A549 treated with RU486 at 1 μM for 4 hours (cell line): ENCODE results near the gene MYO7A. TPM values are rescaled to one million over a fixed set of nuclear protein-coding genes. Genes with fewer than 3 reads are reported as not detected.

Experiments used
- total RNA-seq: library from RNA; stranded (reverse); fragments of 200-300 nt; extraction: Qiagen RNA extraction; gene quantifications from 5 replicates; pipeline ENCODE4 v1.2.3, GENCODE V29; 2022; ENCODE audit warnings: low read depth

MYO7A gene
- total RNA-seq, result 1.1 to 1.4 TPM (median 1.2 TPM) in 5 replicates

DNA sequence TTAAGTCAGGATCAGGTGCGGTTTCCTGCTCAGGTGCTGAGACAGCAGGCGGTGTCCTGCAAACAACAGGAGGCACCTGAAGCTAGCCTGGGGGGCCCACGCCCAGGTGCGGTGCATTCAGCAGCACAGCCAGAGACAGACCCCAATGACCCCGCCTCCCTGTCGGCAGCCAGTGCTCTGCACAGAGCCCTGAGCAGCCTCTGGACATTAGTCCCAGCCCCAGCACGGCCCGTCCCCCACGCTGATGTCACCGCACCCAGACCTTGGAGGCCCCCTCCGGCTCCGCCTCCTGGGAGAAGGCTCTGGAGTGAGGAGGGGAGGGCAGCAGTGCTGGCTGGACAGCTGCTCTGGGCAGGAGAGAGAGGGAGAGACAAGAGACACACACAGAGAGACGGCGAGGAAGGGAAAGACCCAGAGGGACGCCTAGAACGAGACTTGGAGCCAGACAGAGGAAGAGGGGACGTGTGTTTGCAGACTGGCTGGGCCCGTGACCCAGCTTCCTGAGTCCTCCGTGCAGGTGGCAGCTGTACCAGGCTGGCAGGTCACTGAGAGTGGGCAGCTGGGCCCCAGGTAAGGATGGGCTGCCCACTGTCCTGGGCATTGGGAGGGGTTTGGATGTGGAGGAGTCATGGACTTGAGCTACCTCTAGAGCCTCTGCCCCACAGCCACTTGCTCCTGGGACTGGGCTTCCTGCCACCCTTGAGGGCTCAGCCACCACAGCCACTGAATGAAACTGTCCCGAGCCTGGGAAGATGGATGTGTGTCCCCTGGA, at the start of gene MYO7A:
TSS of gene MYO7A (plus strand) at position 327 of the 772 bp plus-strand sequence. CDS start 2,389 bp downstream, outside the sequence.

DNA sequence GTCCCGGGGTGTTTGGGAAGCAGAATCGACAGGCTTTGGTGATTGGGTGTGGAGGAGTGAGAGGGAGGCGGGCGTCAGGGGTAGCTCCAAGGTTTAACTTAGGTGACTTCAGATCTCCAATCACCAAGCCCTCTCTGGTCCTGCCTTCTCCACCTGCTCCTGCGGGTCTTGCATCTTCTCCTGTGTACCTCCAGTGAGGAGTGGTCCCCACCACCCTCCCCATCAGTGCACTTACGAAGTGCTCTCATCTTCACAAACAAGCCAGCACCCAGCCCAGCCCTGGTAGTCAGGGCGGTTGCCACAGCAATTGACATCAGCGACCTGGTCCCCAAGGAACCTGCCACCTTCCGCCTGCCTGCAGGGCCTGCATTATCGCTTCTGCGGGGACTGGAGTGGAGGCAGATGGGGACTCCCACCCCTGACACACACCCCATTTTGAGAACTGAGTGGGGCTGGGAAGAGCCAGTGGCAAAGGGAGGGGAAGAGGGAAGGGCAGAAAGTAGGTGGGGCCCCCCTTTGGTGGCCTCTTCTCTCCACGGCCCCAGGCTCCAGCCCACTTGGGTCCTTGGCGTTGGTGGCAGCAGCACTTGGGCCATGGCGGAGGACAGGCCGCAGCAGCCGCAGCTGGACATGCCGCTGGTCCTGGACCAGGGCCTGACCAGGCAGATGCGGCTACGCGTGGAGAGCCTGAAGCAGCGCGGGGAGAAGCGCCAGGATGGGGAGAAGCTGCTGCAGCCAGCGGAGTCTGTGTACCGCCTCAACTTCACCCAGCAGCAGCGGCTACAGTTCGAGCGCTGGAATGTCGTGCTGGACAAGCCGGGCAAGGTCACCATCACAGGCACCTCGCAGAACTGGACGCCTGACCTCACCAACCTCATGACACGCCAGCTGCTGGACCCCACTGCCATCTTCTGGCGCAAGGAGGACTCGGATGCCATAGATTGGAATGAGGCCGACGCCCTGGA, 25.5 kb upstream of the MYO7A start, which contains the start of gene OMP:
TSS of gene OMP (plus strand) at position 595 of the 965 bp plus-strand sequence. CDS start at position 595, 0 bp downstream.

Other genes starting within 250 kb of the MYO7A start
- 0.12 to 0.16 TPM (median 0.14 TPM) in 3 of 5 replicates, not detected in the others for gene B3GNT6, start 93.8 kb upstream of the MYO7A start, total RNA-seq
- gene CAPN5, start 61.3 kb upstream of the MYO7A start, total RNA-seq, result 6.4 to 10.0 TPM (median 7.2 TPM) in 5 replicates
- not detected in 5 replicates for gene OMP, start 25.4 kb upstream of the MYO7A start, total RNA-seq
- gene GDPD4, start 173.4 kb downstream of the MYO7A start, total RNA-seq, result not detected in 5 replicates